Mammary epithelial cell (primary cell): ENCODE results near the gene RHOC.

Experiments
- EZH2 ChIP-seq: IDR thresholded peaks from 2 replicates; pipeline ENCODE4 v1.6.1; 2012; ENCODE audit warnings: low read length, inconsistent platforms, borderline replicate concordance
- TF ChIP-seq, protein P1 (sequence below), 2 donors: IDR thresholded peaks in 1 of 2; conservative IDR thresholded peaks in 1 of 2; 2 replicates each; pipeline ENCODE4 v1.5.1; 2011 to 2012; ENCODE audit warnings: inconsistent platforms in 2 of 2, low read length in 2 of 2, mild to moderate bottlenecking in 2 of 2, control low read depth in 1 of 2, low read depth in 1 of 2; ENCODE audit not compliant: insufficient read depth in 1 of 2; ENCODE audit errors: extremely low read depth in 1 of 2

DNA sequence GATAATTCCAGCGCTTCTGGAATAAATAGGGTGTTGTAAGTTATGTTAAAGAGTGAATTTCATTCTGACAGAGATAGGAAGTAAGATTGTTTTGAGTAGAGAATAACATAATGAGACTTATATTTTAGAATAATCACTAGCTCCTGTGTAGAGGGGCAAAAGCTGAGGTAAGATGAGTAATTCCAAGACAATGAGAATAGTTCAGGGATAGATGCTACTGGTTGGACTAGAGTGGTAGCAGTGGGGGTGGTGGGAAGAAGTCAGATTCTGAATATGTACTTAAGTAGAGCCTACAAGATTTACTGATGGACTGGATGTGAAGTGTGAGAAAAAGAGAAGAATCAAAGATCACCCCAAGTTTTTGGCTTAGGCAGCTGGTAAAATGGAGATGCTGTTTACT lies 55.7 kb downstream of the RHOC start:
- TF ChIP-seq EZH2: no peak
- TF ChIP-seq, protein P1, sequence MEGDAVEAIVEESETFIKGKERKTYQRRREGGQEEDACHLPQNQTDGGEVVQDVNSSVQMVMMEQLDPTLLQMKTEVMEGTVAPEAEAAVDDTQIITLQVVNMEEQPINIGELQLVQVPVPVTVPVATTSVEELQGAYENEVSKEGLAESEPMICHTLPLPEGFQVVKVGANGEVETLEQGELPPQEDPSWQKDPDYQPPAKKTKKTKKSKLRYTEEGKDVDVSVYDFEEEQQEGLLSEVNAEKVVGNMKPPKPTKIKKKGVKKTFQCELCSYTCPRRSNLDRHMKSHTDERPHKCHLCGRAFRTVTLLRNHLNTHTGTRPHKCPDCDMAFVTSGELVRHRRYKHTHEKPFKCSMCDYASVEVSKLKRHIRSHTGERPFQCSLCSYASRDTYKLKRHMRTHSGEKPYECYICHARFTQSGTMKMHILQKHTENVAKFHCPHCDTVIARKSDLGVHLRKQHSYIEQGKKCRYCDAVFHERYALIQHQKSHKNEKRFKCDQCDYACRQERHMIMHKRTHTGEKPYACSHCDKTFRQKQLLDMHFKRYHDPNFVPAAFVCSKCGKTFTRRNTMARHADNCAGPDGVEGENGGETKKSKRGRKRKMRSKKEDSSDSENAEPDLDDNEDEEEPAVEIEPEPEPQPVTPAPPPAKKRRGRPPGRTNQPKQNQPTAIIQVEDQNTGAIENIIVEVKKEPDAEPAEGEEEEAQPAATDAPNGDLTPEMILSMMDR (conservative IDR thresholded peaks at IDR 0.05 in 1 of 2, IDR thresholded peaks at IDR 0.05 in 1 of 2; ENCODE audit: extremely low read depth in 1 of 2, insufficient read depth in 1 of 2, low read depth in 1 of 2, low read length in 2 of 2): no peak
